Measurements from ENCODE around the gene MEX3A.
A peak's percentile ranks its signal among the peaks of the same experiment; 100 is the strongest.

The MEX3A gene

GRCh38 chr1:156075162-156075561 is 7.1 kb downstream of the MEX3A start:
- Histone ChIP-seq H3K9ac (ENCODE audit: low read depth, low read length, poor library complexity, severe bottlenecking) (peak overlapping the region; percentile 11), H4K20me1 (ENCODE audit: insufficient read depth, low read length, poor library complexity, severe bottlenecking) (peaks cover 36% of the 10 kb centered on the region), H2AFZ (ENCODE audit: low read length) (no peak overlapping the region), H3K4me1 (ENCODE audit: insufficient read depth, low read length, poor library complexity, severe bottlenecking) (peaks cover 27% of the 10 kb centered on the region), H3K9me3 (ENCODE audit: insufficient read depth, low read depth, low read length) (no peaks in the 10 kb centered on the region), H3K27me3 (ENCODE audit: insufficient read depth, low read length, poor library complexity, severe bottlenecking) (no peaks in the 10 kb centered on the region), H3K4me3 (ENCODE audit: low read length, poor library complexity, severe bottlenecking) (no peak overlapping the region), H3K36me3 (ENCODE audit: insufficient read depth, low read length) (peaks cover 18% of the 10 kb centered on the region; the same call in 1 of the 2 replicates), H3K79me2 (ENCODE audit: insufficient read depth, low read length) (peaks cover 37% of the 10 kb centered on the region), H3F3A (ENCODE audit: low read depth) (peaks cover 3% of the 10 kb centered on the region), H3K4me2 (ENCODE audit: low read depth, low read length, poor library complexity, severe bottlenecking) (peak overlapping the region; percentile 17), H3K9me2 (replicated peaks; ENCODE audit: low read depth, low read length) (no peaks in the 10 kb centered on the region)
- TF ChIP-seq CTCF (conservative IDR thresholded peaks at IDR 0.05; ENCODE audit: low read length) (peak; percentile 24; the same call in 1 of the 2 replicates), EZH2phosphoT487 (IDR thresholded peaks at IDR 0.05; ENCODE audit: borderline replicate concordance) (no peak)

GRCh38 chr1:156074661-156075060 is 7.6 kb downstream of the MEX3A start:
- Histone ChIP-seq H3K9ac (ENCODE audit: low read depth, low read length, poor library complexity, severe bottlenecking) (no peak overlapping the region), H3K4me1 (ENCODE audit: insufficient read depth, low read length, poor library complexity, severe bottlenecking) (peaks cover 22% of the 10 kb centered on the region), H4K20me1 (ENCODE audit: insufficient read depth, low read length, poor library complexity, severe bottlenecking) (peaks cover 31% of the 10 kb centered on the region), H3K4me3 (ENCODE audit: low read length, poor library complexity, severe bottlenecking) (no peak overlapping the region), H3F3A (ENCODE audit: low read depth) (peaks cover 3% of the 10 kb centered on the region), H3K27me3 (ENCODE audit: insufficient read depth, low read length, poor library complexity, severe bottlenecking) (no peaks in the 10 kb centered on the region), H2AFZ (ENCODE audit: low read length) (no peak overlapping the region), H3K79me2 (ENCODE audit: insufficient read depth, low read length) (peaks cover 32% of the 10 kb centered on the region), H3K4me2 (ENCODE audit: low read depth, low read length, poor library complexity, severe bottlenecking) (no peak overlapping the region), H3K9me3 (ENCODE audit: insufficient read depth, low read depth, low read length) (no peaks in the 10 kb centered on the region), H3K9me2 (replicated peaks; ENCODE audit: low read depth, low read length) (no peaks in the 10 kb centered on the region), H3K36me3 (ENCODE audit: insufficient read depth, low read length) (peaks cover 18% of the 10 kb centered on the region; the same call in 1 of the 2 replicates)
- TF ChIP-seq EZH2phosphoT487 (IDR thresholded peaks at IDR 0.05; ENCODE audit: borderline replicate concordance) (no peak), CTCF (conservative IDR thresholded peaks at IDR 0.05; ENCODE audit: low read length) (no peak)

- peaks cover 27% of the 10 kb centered on the region for H4K20me1 ChIP-seq (ENCODE audit: insufficient read depth, low read length, poor library complexity, severe bottlenecking)
- H3F3A ChIP-seq (ENCODE audit: low read depth), result peaks cover 3% of the 10 kb centered on the region
- TF ChIP-seq EZH2phosphoT487 (IDR thresholded peaks at IDR 0.05; ENCODE audit: borderline replicate concordance) (no peak), CTCF (conservative IDR thresholded peaks at IDR 0.05; ENCODE audit: low read length) (no peak)
- peaks cover 18% of the 10 kb centered on the region for H3K4me1 ChIP-seq (ENCODE audit: insufficient read depth, low read length, poor library complexity, severe bottlenecking)
- no peak overlapping the region for H3K4me3 ChIP-seq (ENCODE audit: low read length, poor library complexity, severe bottlenecking)
- H3K9ac ChIP-seq (ENCODE audit: low read depth, low read length, poor library complexity, severe bottlenecking), result no peak overlapping the region
- H3K9me3 ChIP-seq (ENCODE audit: insufficient read depth, low read depth, low read length), result no peaks in the 10 kb centered on the region
- H3K9me2 ChIP-seq (replicated peaks; ENCODE audit: low read depth, low read length), result no peaks in the 10 kb centered on the region
- no peaks in the 10 kb centered on the region for H3K27me3 ChIP-seq (ENCODE audit: insufficient read depth, low read length, poor library complexity, severe bottlenecking)
- H2AFZ ChIP-seq (ENCODE audit: low read length), result no peak overlapping the region
- H3K36me3 ChIP-seq (ENCODE audit: insufficient read depth, low read length), result peaks cover 18% of the 10 kb centered on the region; the same call in 1 of the 2 replicates
- H3K79me2 ChIP-seq (ENCODE audit: insufficient read depth, low read length), result peaks cover 25% of the 10 kb centered on the region; the same call in 1 of the 2 replicates
- H3K4me2 ChIP-seq (ENCODE audit: low read depth, low read length, poor library complexity, severe bottlenecking), result no peak overlapping the region
Observed at GRCh38 chr1:156073740-156074139, 8.5 kb downstream of the MEX3A start.
